ENCODE measurements around the gene SYDE1. TPM values are rescaled to one million over a fixed set of nuclear protein-coding genes. Genes with fewer than 3 reads are reported as not detected.
A peak's percentile ranks its signal among the peaks of the same experiment; 100 is the strongest.

The SYDE1 gene
- total and polyA plus RNA-seq, 2 of the 4 experiments (the other 2 are of a cell fraction) = 19.4 to 64.9 TPM

DNA sequence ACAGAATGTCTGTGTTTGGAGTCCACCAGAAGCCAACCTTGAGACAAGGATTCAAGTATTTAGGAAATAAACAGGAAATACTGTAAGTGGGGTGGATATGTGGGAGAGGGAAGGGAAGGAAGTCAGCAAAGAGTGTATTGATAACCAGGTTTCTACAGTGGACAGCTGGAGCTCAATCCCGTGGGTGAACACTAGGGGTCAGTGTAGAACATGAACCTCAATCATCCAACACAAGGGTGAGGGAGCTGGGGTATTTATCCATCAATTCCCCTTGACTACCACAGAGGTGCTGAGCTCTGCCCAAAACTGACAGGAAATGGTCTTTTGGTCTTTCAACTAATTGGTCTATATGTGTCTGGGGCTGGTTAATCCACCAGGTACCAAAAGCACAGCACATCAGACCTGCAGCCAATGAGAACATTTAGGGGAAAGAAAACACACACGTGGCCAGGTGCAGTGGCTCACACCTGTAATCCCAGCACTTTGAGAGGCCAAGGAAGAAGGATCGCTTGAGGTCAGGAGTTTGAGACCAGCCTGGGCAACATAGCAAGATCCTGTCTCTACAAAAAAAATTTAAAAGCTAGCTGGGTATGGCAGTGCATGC lies 5.6 kb upstream of the SYDE1 start:
- POLR2A ChIA-PET (ENCODE audit: unreplicated experiment) = no interaction called here
- ATAC-seq (ENCODE audit: low read depth) (peak; percentile 85), DNase-seq (peak; percentile 56)
- Histone ChIP-seq H4K8ac (ENCODE audit: low read depth in 2 of 2, low read length in 2 of 2) (no peak overlapping the region), H3K4me3 (ENCODE audit: insufficient read depth, low read depth, low read length) (no peak overlapping the region), H3K23ac (ENCODE audit: low read depth, low read length) (no peak overlapping the region), H3K4ac (ENCODE audit: low read depth, low read length) (no peak overlapping the region), H3K9ac (ENCODE audit: low read depth, low read length) (no peak overlapping the region), H3K9me3 (ENCODE audit: control insufficient read depth, insufficient read depth, low read length) (peaks cover 11% of the 10 kb centered on the region), H2AFZ (replicated peaks; ENCODE audit: low read length, poor library complexity) (peak overlapping the region; percentile 5), H2BK120ac (ENCODE audit: low read depth, low read length) (no peak overlapping the region), H2BK5ac (ENCODE audit: low read depth, low read length, poor library complexity, severe bottlenecking) (no peak overlapping the region), H2BK15ac (ENCODE audit: low read depth, low read length) (no peak overlapping the region), H3K36me3 (ENCODE audit: control insufficient read depth, insufficient read depth, low read length) (no peaks in the 10 kb centered on the region), H3K27me3 (ENCODE audit: control insufficient read depth, insufficient read depth, low read length) (peaks cover 3% of the 10 kb centered on the region), H2BK20ac (ENCODE audit: low read depth, low read length) (no peak overlapping the region), H2AK9ac (replicated peaks; ENCODE audit: low read depth, low read length, poor library complexity) (no peak overlapping the region), H4K5ac (ENCODE audit: low read depth, low read length) (no peak overlapping the region), H3K4me1 (ENCODE audit: control insufficient read depth, insufficient read depth, low read length) (peaks cover under 1% of the 10 kb centered on the region; the same call in 1 of the 2 replicates), H3K4me2 (ENCODE audit: low read depth, low read length) (no peak overlapping the region), H2AK5ac (ENCODE audit: low read depth, low read length) (no peak overlapping the region), H4K91ac (ENCODE audit: insufficient read depth, low read depth, low read length) (no peak overlapping the region), H3K14ac (replicated peaks; ENCODE audit: low read depth, low read length) (no peak overlapping the region), H3K79me1 (ENCODE audit: low read depth in 1 of 2, low read length in 2 of 2) (0 out of 4 replicates have a peak, but pooled peaks cover 0 to 1% of the 10 kb centered on the region in 2 experiments), H3K56ac (ENCODE audit: extremely low read depth, insufficient read depth, low read length) (no peak overlapping the region), H3K18ac (ENCODE audit: low read depth, low read length) (no peak overlapping the region), H3K27ac (ENCODE audit: insufficient read depth, low read length) (no peak overlapping the region), H4K20me1 (ENCODE audit: insufficient read depth, low read length) (no peaks in the 10 kb centered on the region), H3K9me1 (ENCODE audit: insufficient read depth, low read length) (no peaks in the 10 kb centered on the region)
- TF ChIP-seq POLR2A (IDR thresholded peaks at IDR 0.05; ENCODE audit: low read depth, low read length) (no peak), BHLHE40 (IDR thresholded peaks at IDR 0.05; ENCODE audit: low read depth, low read length) (no peak), RFX5 (IDR thresholded peaks at IDR 0.05; ENCODE audit: low read depth, low read length) (no peak), MAZ (IDR thresholded peaks at IDR 0.05; ENCODE audit: borderline replicate concordance, low read depth, low read length) (no peak), MXI1 (IDR thresholded peaks at IDR 0.05; ENCODE audit: borderline replicate concordance, low read depth, low read length) (no peak), RAD21 (IDR thresholded peaks at IDR 0.05; ENCODE audit: low read length) (peak; percentile 68), FOS (IDR thresholded peaks at IDR 0.05; ENCODE audit: low read depth, low read length) (no peak), NFE2L2 (IDR thresholded peaks at IDR 0.05; ENCODE audit: low read depth, low read length) (no peak), SMC3 (IDR thresholded peaks at IDR 0.05; ENCODE audit: low read depth, low read length) (peak; percentile 34; the same call in 1 of the 2 replicates), CHD1 (IDR thresholded peaks at IDR 0.05; ENCODE audit: low read depth, low read length) (no peak)
- TF ChIP-seq, protein P1, sequence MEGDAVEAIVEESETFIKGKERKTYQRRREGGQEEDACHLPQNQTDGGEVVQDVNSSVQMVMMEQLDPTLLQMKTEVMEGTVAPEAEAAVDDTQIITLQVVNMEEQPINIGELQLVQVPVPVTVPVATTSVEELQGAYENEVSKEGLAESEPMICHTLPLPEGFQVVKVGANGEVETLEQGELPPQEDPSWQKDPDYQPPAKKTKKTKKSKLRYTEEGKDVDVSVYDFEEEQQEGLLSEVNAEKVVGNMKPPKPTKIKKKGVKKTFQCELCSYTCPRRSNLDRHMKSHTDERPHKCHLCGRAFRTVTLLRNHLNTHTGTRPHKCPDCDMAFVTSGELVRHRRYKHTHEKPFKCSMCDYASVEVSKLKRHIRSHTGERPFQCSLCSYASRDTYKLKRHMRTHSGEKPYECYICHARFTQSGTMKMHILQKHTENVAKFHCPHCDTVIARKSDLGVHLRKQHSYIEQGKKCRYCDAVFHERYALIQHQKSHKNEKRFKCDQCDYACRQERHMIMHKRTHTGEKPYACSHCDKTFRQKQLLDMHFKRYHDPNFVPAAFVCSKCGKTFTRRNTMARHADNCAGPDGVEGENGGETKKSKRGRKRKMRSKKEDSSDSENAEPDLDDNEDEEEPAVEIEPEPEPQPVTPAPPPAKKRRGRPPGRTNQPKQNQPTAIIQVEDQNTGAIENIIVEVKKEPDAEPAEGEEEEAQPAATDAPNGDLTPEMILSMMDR (conservative IDR thresholded peaks at IDR 0.05; ENCODE audit: low read depth, low read length) = peak; percentile 68
- CTCF ChIA-PET = interaction anchor here (0.9 to 1.7 kb wide), 5 partner anchors 9 to 454 kb away, joined by 3 to 12 read pairs (median 5); a partner anchor contains a TSS
- dilution Hi-C loops (cut with HindIII; ENCODE audit: low sequenced_read_pairs, unreplicated experiment) (no loop called here), intact Hi-C loops (cut with micrococcal nuclease) (loop anchor here (2.0 to 10.0 kb wide), 2 partner anchors 49 to 273 kb away; partner anchors contain the start of gene AKAP8), in situ Hi-C loops (cut with MboI; ENCODE audit: low sequenced_read_pairs) (loop anchor here (25.0 kb wide), 1 partner anchor 1086 kb away; the partner anchor contains the start of genes AP1M1 and FAM32A)
- 100% methylated on average over 1 of the region's 3 CpGs; no CpG with 5 or more reads in 1 of the 2 experiments for WGBS, 2 experiments (ENCODE audit: extremely low coverage in 2 of 2, insufficient read length in 1 of 2)
- no TSS peak for BruUV-seq (replicated peaks)

Data from IMR-90 (cell line).